HL-60/S4 (cell line): Measurements from ENCODE around the gene PTGDS.

Experiments used
- in situ Hi-C: fragments of 300-500 bp; cut with MboI; formaldehyde crosslinking; loops from 2 replicates; pipeline ENCODE4 v1.14.3; 2022; ENCODE audit warnings: low sequenced_read_pairs

PTGDS gene

DNA sequence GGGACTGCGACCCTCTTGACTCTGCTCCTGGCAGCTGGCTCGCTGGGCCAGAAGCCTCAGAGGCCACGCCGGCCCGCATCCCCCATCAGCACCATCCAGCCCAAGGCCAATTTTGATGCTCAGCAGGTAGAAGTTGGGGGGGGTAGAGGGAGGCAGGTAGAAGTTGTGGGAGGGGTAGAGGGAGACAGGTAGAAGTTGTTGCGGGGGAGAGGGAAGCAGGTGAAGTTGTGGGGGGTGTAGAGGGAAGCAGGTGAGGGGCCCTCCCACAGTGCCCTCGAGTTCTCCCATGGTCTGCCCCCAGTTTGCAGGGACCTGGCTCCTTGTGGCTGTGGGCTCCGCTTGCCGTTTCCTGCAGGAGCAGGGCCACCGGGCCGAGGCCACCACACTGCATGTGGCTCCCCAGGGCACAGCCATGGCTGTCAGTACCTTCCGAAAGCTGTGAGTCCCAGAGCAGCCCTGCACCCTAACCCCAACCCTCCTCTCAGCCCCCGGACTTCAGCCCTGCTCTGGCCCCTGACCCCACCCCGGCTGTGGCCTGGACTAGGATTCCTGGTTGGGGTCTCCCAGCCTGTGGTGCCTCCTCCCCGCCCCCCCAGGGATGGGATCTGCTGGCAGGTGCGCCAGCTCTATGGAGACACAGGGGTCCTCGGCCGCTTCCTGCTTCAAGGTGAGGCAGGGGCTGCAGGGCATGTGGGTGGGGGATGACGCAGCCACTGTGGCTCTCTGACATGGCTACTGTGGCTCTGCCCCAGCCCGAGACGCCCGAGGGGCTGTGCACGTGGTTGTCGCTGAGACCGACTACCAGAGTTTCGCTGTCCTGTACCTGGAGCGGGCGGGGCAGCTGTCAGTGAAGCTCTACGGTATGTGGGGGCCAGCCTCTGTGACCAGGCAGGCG, 31.7 kb upstream of the PTGDS start:
- in situ Hi-C loops, result no loop called here

DNA sequence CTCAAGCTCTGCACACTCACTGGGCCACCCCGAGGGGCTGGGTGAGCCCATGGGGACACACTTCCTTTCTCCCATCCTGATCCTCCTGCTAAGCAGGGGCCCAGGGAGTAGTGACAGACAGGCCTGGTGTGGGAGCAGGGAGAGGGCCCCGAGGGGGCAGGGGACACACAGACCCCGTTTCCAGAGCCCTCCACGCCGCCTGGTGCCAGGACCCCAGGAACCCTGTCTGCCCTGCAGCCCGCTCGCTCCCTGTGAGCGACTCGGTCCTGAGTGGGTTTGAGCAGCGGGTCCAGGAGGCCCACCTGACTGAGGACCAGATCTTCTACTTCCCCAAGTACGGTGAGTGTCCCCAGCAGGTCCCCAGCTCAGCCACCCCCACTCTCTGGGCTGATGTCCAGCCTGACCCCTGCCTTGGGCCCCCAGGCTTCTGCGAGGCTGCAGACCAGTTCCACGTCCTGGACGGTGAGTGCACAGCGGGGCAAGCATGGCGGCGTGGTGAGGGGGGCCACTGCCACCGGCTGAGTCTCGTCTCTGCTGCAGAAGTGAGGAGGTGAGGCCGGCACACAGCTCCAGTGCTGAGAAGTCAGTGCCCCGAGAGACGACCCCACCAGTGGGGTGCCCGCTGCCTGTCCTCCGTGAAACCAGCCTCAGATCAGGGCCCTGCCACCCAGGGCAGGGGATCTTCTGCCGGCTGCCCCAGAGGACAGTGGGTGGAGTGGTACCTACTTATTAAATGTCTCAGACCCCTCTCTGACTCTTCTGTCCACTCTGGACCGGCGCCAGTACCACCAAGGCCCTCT, 30.9 kb upstream of the PTGDS start:
- in situ Hi-C loops, result no loop called here

DNA sequence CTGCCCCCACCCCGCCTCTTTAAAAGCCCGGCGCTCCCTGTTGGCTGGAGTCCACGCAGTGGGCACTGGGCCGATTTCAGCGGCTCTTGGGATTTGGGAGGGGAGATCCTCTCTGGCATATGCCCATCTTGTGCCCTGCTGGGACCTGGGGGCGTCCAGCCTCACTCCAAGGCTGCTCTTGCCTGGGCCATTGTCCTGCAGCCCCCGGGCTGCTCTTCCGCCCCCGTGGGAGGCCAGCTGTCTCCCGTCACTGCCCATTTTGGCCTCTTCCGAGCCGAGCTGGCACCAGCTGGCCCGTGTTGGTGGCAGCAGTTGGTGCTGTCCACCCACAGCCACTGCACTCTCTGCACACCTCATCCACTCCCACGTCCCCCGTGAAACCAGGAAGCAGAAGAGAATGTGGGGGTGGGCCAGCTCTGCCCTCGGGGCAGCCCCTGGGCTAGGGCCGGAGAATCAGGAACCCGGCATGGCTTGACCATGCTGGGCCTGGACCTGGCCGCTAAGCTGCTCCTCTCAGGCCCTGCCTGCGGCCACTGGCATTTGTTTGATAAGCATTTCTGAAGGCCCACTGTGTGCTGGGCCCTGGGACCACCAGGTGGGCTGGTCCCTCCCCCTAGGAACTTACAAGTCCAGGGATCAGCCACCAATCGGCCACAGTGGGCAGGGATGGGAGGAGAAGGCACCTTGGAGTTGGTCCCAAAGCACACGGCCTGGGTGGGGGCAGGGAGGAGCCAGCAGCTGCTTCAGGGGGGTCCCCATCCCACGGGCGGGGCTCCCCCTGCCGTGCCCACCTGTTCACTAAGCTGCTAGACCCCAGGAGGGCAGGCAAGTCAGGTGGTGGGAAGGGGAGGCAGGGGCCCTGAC, 30.0 kb upstream of the PTGDS start:
- in situ Hi-C loops, result no loop called here

GRCh38 chr9:136947955-136948510, 29.3 kb upstream of the PTGDS start:
- in situ Hi-C loops, result no loop called here

DNA sequence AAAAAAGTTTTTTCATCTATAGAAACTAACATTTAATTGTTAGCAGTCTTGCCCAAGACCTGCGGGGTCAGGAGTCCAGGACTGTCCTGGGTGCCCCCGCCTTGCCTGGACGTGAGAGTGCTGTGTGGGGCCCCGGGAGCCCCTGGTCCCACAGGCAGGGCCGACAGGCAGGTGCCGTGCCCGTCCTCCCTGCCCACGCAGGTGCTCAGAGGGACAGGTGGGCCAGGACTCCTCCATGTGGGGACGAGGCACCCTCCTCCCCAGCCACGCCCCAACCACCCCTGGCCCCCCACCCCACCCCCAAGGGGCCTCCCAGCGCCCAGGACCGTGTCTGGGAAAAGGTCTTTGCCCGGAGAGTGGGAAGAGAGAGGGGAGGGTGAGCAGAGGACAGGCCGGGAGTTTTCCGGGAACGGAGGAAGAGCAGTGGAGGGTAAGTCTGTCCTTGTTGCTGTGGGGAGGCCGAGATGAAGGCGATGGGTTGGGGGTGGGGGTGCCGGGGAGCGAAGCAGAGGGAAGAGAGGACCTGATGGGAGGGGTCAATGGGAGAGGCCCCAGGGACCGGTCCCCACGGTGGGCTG, 28.0 kb upstream of the PTGDS start:
- in situ Hi-C loops, result no loop called here

DNA sequence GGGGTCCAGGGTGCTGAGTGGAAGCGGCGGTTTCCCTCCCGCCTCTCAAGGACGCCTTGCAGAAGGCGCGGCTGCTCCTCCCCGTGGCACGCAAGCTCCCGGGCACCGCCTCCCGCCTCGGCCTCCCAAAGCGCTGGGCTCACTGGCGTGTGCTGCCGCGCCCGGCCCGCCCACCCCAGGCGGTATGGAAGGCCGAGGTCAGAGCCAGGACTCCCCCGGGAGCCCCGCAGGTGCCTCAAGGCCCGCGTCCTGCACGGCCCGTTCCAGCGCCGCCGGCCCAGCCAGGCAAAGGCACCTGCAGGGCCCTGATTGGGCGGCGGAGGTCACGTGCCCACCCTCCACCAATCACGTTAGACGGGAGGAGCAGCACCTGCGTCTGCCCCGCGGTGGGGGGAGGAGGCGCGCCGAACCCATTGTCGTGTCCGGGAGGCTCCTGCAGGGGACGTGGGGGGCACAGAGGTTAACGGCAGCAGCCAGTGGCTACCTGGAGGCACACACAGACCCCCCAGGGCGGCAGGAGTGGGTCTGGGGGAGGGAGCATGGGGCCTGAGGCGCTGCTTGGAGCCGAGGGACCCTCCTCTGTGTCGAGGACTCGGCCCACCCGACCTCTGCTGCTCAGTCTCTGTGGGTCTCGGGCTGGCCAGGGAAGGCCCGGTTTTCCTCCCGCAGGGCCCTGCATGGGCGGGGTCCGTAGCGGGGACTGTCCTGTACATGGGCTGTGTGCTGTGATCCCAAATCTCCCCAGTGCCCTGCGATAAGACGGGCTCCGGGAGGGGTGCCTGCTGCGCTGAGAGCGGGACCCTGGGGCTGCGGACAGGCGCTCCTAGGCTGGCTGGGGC, 27.3 kb upstream of the PTGDS start:
- in situ Hi-C loops, result no loop called here

GRCh38 chr9:136950656-136951276, 26.5 kb upstream of the PTGDS start:
- in situ Hi-C loops, result no loop called here

DNA sequence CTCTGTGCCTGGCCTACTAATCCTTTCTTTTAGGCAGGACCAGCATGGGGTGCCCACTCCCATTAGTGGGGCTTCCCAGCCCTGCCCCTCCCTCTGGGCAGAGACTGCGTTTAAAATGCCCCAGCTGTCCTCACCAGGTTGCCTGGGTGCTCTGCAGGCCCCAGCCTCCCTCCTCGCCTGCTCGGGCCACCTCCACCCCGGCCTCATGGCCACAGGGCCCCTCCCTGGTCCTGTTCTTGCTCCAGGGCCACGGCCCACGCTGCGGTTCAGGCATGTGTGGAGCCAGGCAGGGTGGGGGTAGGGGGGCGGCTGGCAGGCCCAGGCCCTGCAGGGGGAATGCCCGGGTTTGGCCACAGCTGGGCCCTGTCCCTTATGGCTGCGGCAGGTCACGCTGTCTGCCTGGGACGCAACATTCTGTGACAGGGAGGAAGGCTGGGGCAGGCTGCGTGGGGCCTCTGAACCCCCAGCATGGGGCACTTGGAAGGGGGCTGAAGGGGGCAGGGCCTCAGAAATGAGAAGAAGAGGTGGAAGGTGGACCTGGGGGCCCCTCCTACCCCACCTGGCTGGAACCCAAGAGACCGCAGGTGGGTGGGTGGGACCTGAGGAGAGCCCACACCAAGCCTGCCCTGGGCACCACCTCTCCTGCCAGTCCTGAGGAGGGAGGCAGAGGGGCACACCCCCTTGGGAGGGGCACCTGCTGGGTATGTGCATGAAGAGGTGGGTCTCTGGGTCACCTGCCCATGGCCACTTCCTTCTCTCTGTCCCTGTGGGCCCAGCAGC, 25.6 kb upstream of the PTGDS start, which contains the start of gene LCN12:
Gene LCN12, plus strand, starts transcription at position 733 of the 780 bp plus-strand sequence. CDS start 55 bp downstream, outside the sequence.
- in situ Hi-C loops, result no loop called here

- in situ Hi-C loops, result no loop called here
Observed at GRCh38 chr9:136952321-136952850, 24.9 kb upstream of the PTGDS start.

- in situ Hi-C loops, result no loop called here
Observed at GRCh38 chr9:136952876-136953770, 24.2 kb upstream of the PTGDS start.

GRCh38 chr9:136953771-136954269, 23.5 kb upstream of the PTGDS start:
- in situ Hi-C loops, result no loop called here

GRCh38 chr9:136954270-136955083, 22.8 kb upstream of the PTGDS start:
- in situ Hi-C loops, result no loop called here

DNA sequence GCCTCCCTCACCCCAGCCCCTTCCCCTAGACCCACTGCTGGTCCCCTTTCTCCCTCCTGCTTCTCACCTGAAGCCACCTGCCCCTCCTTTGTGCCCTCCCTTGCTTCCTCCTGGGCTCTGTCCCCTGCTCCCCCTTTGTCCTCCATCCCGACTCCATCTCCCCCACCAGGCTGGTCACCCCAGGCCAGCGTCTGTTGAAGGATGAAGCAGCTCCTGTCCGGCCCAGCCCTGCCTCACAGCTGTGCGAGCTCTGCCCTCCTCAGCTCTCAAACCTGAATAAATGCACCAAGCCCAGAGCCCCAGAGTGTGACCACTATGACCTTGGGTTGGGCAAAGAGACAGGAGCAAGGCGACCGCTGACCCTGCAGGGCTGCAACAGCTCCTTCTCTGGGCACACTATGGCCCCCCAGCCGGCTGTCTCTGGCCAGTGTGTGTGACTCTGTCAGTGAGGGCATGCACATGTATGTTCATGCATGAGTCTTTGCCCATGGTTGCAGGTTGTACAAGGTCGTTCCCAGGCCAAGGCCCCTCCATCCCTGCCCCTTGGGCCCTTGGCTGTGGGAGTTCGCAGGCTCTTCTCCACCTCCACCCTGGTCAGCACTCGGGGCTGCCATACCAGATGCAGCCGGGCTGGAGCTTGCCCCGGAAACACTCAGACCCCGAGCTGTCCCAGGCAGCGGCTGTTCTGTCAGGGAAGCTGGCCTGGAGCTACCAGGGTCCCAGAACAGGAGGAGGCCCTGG, 21.9 kb upstream of the PTGDS start:
- in situ Hi-C loops, result no loop called here

GRCh38 chr9:136955943-136956335, 21.4 kb upstream of the PTGDS start:
- in situ Hi-C loops, result no loop called here

- in situ Hi-C loops, result no loop called here
Observed at GRCh38 chr9:136956604-136957003, 20.7 kb upstream of the PTGDS start.
